Epithelial cell of proximal tubule (primary cell): ENCODE results near the gene LENG9. TPM values are rescaled to one million over a fixed set of nuclear protein-coding genes. Genes with fewer than 3 reads are reported as not detected.
"Not testable (repeated sequence)": the region's sequence is repeated elsewhere in the genome, so short reads cannot be mapped to it uniquely, and the experiment has no call there.

Experiments
- DNase-seq: peaks from one replicate; pipeline ENCODE4 v3.0.0-alpha.2; 2011; ENCODE audit warnings: low read depth
- H3K4me3 ChIP-seq: 2 replicates; pipeline ENCODE4 v1.5.1; 2011; ENCODE audit warnings: low read depth, mild to moderate bottlenecking, low read length
- total RNA-seq: library from RNA; depleted of rRNA; stranded (reverse); fragments of >200 nt; gene quantifications from 2 replicates; pipeline ENCODE4 v1.2.3, GENCODE V29; 2015
- TF ChIP-seq, protein P1 (sequence below): conservative IDR thresholded peaks from 2 replicates; pipeline ENCODE4 v1.5.1; 2012; ENCODE audit warnings: low read depth, mild to moderate bottlenecking, low read length

Gene LENG9
- total RNA-seq, 1 donor from 2014 or later = 4.1 TPM

DNA sequence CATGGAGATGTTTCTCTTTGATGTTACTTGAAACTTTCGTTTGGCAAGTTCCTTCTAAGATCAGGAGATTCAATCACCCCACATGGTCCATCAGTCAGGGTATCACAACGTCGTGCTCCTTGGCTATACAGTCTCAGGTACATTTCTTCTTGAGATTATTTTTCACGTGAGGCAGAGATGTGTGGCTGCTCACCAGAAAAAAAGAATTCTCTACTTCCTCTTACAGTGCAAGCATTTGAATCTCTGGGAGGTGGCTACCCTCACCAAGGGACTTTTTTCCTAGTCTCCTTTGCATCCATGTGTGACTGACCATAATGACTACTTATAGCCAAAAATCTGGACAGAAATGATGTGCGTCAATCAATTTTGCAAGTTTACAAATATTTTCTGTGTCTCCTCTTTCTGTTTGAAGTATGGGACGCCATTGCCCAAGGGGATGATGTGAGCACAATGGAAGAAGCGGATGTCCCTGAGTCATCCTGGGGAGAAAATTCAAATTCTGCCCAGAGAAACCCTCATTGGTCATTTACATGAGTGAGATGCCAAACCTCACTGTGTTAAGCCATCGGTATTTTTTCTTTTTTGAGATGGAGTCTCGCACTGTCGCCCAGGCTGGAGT lies 30.5 kb upstream of the LENG9 start:
- TF ChIP-seq, protein P1, sequence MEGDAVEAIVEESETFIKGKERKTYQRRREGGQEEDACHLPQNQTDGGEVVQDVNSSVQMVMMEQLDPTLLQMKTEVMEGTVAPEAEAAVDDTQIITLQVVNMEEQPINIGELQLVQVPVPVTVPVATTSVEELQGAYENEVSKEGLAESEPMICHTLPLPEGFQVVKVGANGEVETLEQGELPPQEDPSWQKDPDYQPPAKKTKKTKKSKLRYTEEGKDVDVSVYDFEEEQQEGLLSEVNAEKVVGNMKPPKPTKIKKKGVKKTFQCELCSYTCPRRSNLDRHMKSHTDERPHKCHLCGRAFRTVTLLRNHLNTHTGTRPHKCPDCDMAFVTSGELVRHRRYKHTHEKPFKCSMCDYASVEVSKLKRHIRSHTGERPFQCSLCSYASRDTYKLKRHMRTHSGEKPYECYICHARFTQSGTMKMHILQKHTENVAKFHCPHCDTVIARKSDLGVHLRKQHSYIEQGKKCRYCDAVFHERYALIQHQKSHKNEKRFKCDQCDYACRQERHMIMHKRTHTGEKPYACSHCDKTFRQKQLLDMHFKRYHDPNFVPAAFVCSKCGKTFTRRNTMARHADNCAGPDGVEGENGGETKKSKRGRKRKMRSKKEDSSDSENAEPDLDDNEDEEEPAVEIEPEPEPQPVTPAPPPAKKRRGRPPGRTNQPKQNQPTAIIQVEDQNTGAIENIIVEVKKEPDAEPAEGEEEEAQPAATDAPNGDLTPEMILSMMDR = no peak
- DNase-seq = no peak

DNA sequence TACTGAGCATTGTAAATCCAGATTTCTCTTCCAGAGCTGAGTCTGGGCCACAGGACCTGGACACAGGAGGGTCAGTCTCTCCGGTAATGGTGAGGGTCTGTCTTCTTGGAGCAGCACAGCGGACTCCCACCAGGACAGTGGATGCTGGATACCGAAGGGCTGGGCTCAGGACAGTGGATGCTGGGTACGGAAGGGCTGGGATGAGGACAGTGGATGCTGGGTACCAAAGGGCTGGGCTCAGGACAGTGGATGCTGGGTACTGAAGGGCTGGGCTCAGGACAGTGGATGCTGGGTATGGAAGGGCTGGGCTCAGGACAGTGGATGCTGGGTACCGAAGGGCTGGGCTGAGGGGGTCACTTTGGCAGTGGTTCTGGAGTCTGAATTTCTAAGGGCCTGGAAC lies 29.5 kb upstream of the LENG9 start:
- DNase-seq, H3K4me3 ChIP-seq: not testable (repeated sequence)

More for the DNA sequence above, 30.5 kb upstream of the LENG9 start:
- H3K4me3 ChIP-seq = no peak overlapping the region

DNA sequence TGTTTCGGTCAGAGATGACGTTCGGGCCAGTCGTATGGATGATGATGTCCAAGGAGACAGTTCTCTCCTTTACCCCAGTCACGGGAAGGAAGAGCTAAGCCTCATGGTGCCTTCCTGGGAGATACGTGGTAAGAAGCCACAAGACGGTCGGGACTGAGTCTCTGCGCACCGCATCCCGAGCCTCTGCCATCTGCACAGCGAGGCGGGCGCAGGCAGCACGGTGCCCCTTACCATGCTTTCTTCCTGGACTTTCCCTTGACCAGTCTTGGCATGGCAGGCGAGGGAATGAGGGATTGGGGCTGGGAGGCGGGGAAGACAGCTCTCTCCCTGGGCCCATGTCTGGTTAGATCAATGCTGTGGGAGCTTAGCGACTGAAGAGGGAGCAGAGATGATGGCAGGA lies 29.0 kb upstream of the LENG9 start:
- TF ChIP-seq, protein P1 = no peak
- DNase-seq = no peak
- no peak overlapping the region for H3K4me3 ChIP-seq

DNA sequence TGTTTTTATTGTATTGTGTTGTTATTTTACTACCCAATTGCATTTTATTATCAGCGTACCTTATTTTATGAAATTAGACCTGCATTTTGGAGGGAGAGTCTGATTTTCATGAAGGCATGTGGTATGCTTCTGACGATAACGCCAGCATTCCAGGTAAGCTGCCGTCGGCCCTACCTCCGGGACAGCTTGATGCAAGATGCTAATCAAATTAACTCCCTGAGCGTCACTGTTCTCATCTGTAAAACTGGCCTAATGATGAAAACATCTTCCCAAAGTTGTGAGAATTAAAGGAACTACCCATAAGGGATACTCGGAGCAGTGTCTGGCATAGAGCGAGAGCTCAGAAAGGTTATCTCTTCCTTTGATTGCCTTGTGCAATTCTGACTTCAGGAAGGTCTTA lies 26.2 kb upstream of the LENG9 start:
- H3K4me3 ChIP-seq = no peak overlapping the region
- no peak for DNase-seq
- TF ChIP-seq, protein P1 = no peak

DNA sequence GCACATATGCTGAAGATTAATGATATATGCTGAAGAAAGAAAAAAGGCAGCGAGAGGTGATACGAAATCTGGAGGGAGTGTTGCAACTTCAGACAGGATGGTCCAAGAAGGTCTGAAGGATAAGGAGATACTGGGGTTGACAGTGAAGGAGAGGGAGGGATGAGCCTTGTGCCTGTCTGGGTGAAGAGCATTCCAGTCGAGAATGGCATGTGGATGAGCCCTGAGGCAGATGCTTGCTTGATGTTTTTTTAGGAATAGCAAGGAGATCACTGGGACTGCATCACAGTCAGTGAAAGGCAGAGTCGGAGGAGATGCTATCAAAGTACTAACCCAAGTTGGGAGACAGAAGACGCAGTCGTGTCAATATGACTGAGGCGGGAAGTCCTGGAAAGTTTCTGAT lies 25.8 kb upstream of the LENG9 start:
- no peak overlapping the region for H3K4me3 ChIP-seq
- no peak for DNase-seq
- TF ChIP-seq, protein P1 = no peak

DNA sequence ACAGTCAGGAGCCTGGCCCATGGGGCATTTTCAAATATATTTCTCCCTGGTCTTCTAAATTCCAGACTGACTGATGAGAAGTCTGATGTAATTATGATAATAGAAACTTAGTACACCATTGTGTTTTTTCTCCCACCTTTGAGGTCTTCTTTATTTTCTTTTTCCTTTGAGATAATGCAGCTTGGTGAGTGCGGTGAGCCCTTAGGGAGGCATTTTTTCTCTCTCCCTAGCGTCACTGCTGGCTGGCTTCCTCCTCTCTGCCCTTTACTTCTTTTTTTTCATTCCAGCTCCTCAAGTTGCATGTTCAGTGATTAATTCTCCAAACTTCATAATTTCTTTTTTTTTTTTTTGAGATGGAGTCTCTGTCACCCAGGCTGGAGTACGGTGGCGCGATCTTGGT lies 22.3 kb upstream of the LENG9 start:
- DNase-seq = no peak
- no peak overlapping the region for H3K4me3 ChIP-seq
- TF ChIP-seq, protein P1 = no peak

DNA sequence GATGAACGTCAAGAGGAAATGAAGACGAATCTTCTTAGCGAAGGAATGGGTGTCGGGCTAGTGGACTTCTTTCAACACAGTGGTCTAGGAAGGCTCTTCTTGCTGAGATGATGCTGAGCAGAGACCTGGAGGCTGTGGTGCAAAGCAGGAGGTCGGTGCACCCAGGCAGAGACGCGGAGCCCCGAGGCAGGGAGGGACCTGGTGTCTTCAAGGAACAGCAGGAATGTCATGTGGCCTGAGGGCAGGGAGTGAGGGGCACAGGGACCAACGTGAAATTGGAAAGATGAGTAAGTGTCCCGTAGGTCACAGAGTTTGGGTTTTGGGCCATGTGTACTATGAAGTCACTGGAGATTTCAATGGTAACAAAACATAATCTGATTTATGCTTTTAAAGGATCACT lies 20.9 kb upstream of the LENG9 start:
- DNase-seq = no peak
- TF ChIP-seq, protein P1 = no peak

More for the DNA sequence above, 20.9 kb upstream of the LENG9 start:
- H3K4me3 ChIP-seq = no peak overlapping the region
